NCI-H1417 (cell line): Measurements from ENCODE around the gene PDLIM3.

Source experiments
- DNase-seq, 3 experiments: peaks; one replicate each; lab custom pipeline; 2025; lab: John Stamatoyannopoulos, UW

PDLIM3 gene

GRCh38 chr4:185471235-185472102 is 63.8 kb downstream of the PDLIM3 start, which contains the start of gene CCDC110:
CCDC110 (minus strand) TSS chr4:185471733; CDS start chr4:185471683, 50 bp downstream.
- DNase-seq = peak; percentile 70 to 91 (median 88)

- DNase-seq = peak; percentile 66 to 85 (median 74)
These were observed 64.7 kb downstream of the PDLIM3 start for GRCh38 chr4:185470501-185471195.

- DNase-seq = no peak
These were observed 65.6 kb downstream of the PDLIM3 start for GRCh38 chr4:185469580-185470154.

GRCh38 chr4:185468999-185469398 is 66.3 kb downstream of the PDLIM3 start:
- DNase-seq = no peak

GRCh38 chr4:185467991-185468390 is 67.3 kb downstream of the PDLIM3 start:
- DNase-seq = no peak

GRCh38 chr4:185467101-185467500 is 68.2 kb downstream of the PDLIM3 start:
- DNase-seq = no peak

- DNase-seq = no peak
These were observed 69.6 kb downstream of the PDLIM3 start for GRCh38 chr4:185465707-185466106.

GRCh38 chr4:185464887-185465286 is 70.4 kb downstream of the PDLIM3 start:
- peak in 1 of 3 experiments; percentile 59 for DNase-seq

- no peak for DNase-seq
These were observed 71.1 kb downstream of the PDLIM3 start for GRCh38 chr4:185464183-185464582.

- peak in 2 of 3 experiments; percentile 13 to 19 for DNase-seq
These were observed 71.8 kb downstream of the PDLIM3 start for GRCh38 chr4:185463541-185463940.

GRCh38 chr4:185461565-185461964 is 73.7 kb downstream of the PDLIM3 start:
- no peak for DNase-seq

- DNase-seq = peak in 2 of 3 experiments; percentile 8 to 19
These were observed 78.2 kb downstream of the PDLIM3 start for GRCh38 chr4:185457136-185457535.

- DNase-seq = no peak
These were observed 79.2 kb downstream of the PDLIM3 start for GRCh38 chr4:185456131-185456530.
